ENCODE data around the gene RIBC1. TPM values are rescaled to one million over a fixed set of nuclear protein-coding genes. Genes with fewer than 3 reads are reported as not detected.

Gene RIBC1
- total and polyA plus RNA-seq, 9 of the 15 experiments (the other 6 are each of a cell fraction or from before 2014, with no cell fraction given), result 0.07 to 0.51 (median 0.44) TPM

DNA sequence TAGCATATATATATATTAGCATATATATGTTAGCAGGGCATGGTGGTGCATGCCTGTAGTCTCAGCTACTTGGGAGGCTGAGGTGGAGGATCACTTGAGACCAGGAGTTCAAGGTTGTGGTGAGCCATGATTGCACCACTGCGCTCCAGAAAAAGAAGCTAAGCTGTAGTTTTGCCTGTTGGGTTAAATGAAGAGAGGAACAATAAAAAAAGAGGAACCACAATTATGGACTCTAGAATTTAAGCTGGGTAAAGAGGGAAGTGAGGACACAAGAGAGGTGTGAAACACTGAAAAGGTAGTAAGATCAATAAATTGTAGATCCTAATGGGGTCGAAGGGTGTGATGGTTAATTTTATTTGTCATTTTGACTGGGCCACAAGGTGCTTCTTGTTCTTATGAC is 52.0 kb downstream of the RIBC1 start:
- Histone ChIP-seq H3K4me1 (replicated peaks in 1 of 2; ENCODE audit: control insufficient read depth in 2 of 2, insufficient read depth in 2 of 2, low read length in 2 of 2) (no peaks in the 10 kb centered on the region), H3K36me3 (ENCODE audit: control insufficient read depth, insufficient read depth, low read length) (no peaks in the 10 kb centered on the region), H4K20me1 (replicated peaks; ENCODE audit: control insufficient read depth, insufficient read depth, low read length) (no peaks in the 10 kb centered on the region), H3K79me2 (ENCODE audit: control insufficient read depth, insufficient read depth, low read length) (no peaks in the 10 kb centered on the region), H3K9me1 (ENCODE audit: control insufficient read depth, insufficient read depth, low read length) (no peaks in the 10 kb centered on the region), H2AFZ (ENCODE audit: low read depth, low read length) (no peak overlapping the region), H3K9me3 (replicated peaks; ENCODE audit: control insufficient read depth, insufficient read depth, low read depth, low read length) (no peaks in the 10 kb centered on the region), H3K4me2 (ENCODE audit: insufficient read depth, low read length) (no peak overlapping the region), H3K4me3 (no peak overlapping the region), H3K27me3 (ENCODE audit: control insufficient read depth in 2 of 2, insufficient read depth in 2 of 2, low read length in 2 of 2) (peaks cover 0 to 21% of the 10 kb centered on the region in 2 experiments; a peak in 4 of 5 replicates), H3K9ac (ENCODE audit: insufficient read depth in 1 of 2, low read depth in 2 of 2, low read length in 2 of 2) (no peak overlapping the region), H3K27ac (ENCODE audit: extremely low read depth, low read depth, low read length) (no peak overlapping the region)
- no TSS peak for BruUV-seq (replicated peaks)
- peak; percentile 10; the same call in 1 of the 2 replicates for TF ChIP-seq SPI1 (IDR thresholded peaks at IDR 0.05; ENCODE audit: borderline replicate concordance, low read depth, low read length)
- no peak for TF ChIP-seq PTRF (tag; IDR thresholded peaks at IDR 0.05)
- in situ Hi-C loops (cut with MboI) (no loop called here), intact Hi-C loops (cut with micrococcal nuclease) (no loop called here)
- 0% methylated on average over 2 of the region's 2 CpGs for WGBS (ENCODE audit: insufficient coverage, low coverage, missing lambda C conversion rate)
- ChIA-PET CTCF (ENCODE audit: low intra/inter-chr PET ratio) (no interaction called here), POLR2A (no interaction called here)
- ATAC-seq (no peak), FAIRE-seq (no peak), DNase-seq (ENCODE audit: extremely low read depth in 1 of 4, low spot score in 3 of 4) (no peak)

DNA sequence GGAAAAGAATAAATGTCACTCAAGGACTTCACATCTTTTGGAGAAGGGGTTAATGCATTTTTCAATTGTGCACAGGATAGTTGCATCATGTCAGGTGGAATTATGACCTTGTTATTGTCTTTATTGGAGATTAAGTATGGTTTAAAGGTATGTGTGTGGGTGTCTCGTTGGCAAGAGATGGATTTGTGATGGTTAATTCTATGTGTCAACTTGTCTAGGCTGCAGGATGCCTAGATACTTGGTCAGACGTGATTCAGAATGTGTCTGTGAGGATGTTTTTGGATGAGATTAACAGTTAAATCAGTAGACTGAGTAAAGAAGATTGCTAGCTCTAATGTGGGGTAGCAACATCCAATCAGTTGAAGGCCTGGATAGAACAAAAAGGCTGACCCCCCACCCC is 53.7 kb downstream of the RIBC1 start:
- no peaks in the 10 kb centered on the region for H3K4me1 ChIP-seq (replicated peaks in 1 of 2; ENCODE audit: control insufficient read depth in 2 of 2, insufficient read depth in 2 of 2, low read length in 2 of 2)
- no peaks in the 10 kb centered on the region for H3K79me2 ChIP-seq (ENCODE audit: control insufficient read depth, insufficient read depth, low read length)
- ChIA-PET CTCF (ENCODE audit: low intra/inter-chr PET ratio) (no interaction called here), POLR2A (interaction anchor here (0.8 to 1.6 kb wide), 2 partner anchors 12 to 54 kb away, joined by 3 to 4 read pairs; partner anchors contain the start of genes RIBC1 and SMC1A)
- DNase-seq (ENCODE audit: extremely low read depth in 1 of 4, low spot score in 3 of 4), result no peak
- no peak overlapping the region for H3K4me3 ChIP-seq
- no peak for FAIRE-seq
- WGBS (ENCODE audit: insufficient coverage, low coverage, missing lambda C conversion rate), result 0% methylated on average over 2 of the region's 2 CpGs
- H3K27ac ChIP-seq (ENCODE audit: extremely low read depth, low read depth, low read length), result no peak overlapping the region
- H3K9ac ChIP-seq (ENCODE audit: insufficient read depth in 1 of 2, low read depth in 2 of 2, low read length in 2 of 2), result no peak overlapping the region
- no peaks in the 10 kb centered on the region for H3K36me3 ChIP-seq (ENCODE audit: control insufficient read depth, insufficient read depth, low read length)
- intact Hi-C loops (cut with micrococcal nuclease), result no loop called here
- H4K20me1 ChIP-seq (replicated peaks; ENCODE audit: control insufficient read depth, insufficient read depth, low read length), result no peaks in the 10 kb centered on the region
- no TSS peak for BruUV-seq (replicated peaks)
- no peak overlapping the region for H3K4me2 ChIP-seq (ENCODE audit: insufficient read depth, low read length)
- no peaks in the 10 kb centered on the region for H3K9me3 ChIP-seq (replicated peaks; ENCODE audit: control insufficient read depth, insufficient read depth, low read depth, low read length)
- H3K27me3 ChIP-seq (ENCODE audit: control insufficient read depth in 2 of 2, insufficient read depth in 2 of 2, low read length in 2 of 2), result peaks cover 0 to 19% of the 10 kb centered on the region in 2 experiments; a peak in 3 of 5 replicates
- H3K9me1 ChIP-seq (ENCODE audit: control insufficient read depth, insufficient read depth, low read length), result no peaks in the 10 kb centered on the region
- ATAC-seq, result no peak
- in situ Hi-C loops (cut with MboI), result no loop called here
- H2AFZ ChIP-seq (ENCODE audit: low read depth, low read length), result no peak overlapping the region
- TF ChIP-seq ZBTB17 (CRISPR knock-in tag; IDR thresholded peaks at IDR 0.05) (no peak), TBL1XR1 (IDR thresholded peaks at IDR 0.05; ENCODE audit: low read length in 2 of 2) (no peak), DMBX1 (CRISPR knock-in tag; IDR thresholded peaks at IDR 0.05; ENCODE audit: borderline replicate concordance) (no peak), ZNF24 (IDR thresholded peaks at IDR 0.05) (no peak)
- TF ChIP-seq, protein P1, sequence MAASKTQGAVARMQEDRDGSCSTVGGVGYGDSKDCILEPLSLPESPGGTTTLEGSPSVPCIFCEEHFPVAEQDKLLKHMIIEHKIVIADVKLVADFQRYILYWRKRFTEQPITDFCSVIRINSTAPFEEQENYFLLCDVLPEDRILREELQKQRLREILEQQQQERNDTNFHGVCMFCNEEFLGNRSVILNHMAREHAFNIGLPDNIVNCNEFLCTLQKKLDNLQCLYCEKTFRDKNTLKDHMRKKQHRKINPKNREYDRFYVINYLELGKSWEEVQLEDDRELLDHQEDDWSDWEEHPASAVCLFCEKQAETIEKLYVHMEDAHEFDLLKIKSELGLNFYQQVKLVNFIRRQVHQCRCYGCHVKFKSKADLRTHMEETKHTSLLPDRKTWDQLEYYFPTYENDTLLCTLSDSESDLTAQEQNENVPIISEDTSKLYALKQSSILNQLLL (CRISPR knock-in tag; IDR thresholded peaks at IDR 0.05; ENCODE audit: borderline replicate concordance), result no peak
- TF ChIP-seq, protein P2, sequence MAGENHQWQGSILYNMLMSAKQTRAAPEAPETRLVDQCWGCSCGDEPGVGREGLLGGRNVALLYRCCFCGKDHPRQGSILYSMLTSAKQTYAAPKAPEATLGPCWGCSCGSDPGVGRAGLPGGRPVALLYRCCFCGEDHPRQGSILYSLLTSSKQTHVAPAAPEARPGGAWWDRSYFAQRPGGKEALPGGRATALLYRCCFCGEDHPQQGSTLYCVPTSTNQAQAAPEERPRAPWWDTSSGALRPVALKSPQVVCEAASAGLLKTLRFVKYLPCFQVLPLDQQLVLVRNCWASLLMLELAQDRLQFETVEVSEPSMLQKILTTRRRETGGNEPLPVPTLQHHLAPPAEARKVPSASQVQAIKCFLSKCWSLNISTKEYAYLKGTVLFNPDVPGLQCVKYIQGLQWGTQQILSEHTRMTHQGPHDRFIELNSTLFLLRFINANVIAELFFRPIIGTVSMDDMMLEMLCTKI (IDR thresholded peaks at IDR 0.05; ENCODE audit: partially characterized antibody), result no peak
- TF ChIP-seq, protein P3, sequence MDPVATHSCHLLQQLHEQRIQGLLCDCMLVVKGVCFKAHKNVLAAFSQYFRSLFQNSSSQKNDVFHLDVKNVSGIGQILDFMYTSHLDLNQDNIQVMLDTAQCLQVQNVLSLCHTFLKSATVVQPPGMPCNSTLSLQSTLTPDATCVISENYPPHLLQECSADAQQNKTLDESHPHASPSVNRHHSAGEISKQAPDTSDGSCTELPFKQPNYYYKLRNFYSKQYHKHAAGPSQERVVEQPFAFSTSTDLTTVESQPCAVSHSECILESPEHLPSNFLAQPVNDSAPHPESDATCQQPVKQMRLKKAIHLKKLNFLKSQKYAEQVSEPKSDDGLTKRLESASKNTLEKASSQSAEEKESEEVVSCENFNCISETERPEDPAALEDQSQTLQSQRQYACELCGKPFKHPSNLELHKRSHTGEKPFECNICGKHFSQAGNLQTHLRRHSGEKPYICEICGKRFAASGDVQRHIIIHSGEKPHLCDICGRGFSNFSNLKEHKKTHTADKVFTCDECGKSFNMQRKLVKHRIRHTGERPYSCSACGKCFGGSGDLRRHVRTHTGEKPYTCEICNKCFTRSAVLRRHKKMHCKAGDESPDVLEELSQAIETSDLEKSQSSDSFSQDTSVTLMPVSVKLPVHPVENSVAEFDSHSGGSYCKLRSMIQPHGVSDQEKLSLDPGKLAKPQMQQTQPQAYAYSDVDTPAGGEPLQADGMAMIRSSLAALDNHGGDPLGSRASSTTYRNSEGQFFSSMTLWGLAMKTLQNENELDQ (CRISPR knock-in tag; IDR thresholded peaks at IDR 0.05; ENCODE audit: borderline replicate concordance), result no peak
- TF ChIP-seq, protein P4, sequence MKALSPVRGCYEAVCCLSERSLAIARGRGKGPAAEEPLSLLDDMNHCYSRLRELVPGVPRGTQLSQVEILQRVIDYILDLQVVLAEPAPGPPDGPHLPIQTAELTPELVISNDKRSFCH (CRISPR knock-in tag; IDR thresholded peaks at IDR 0.05), result no peak
- TF ChIP-seq, protein P4 (tag; IDR thresholded peaks at IDR 0.05), result no peak
